ENCODE results near the gene ACSM2B.

DNA sequence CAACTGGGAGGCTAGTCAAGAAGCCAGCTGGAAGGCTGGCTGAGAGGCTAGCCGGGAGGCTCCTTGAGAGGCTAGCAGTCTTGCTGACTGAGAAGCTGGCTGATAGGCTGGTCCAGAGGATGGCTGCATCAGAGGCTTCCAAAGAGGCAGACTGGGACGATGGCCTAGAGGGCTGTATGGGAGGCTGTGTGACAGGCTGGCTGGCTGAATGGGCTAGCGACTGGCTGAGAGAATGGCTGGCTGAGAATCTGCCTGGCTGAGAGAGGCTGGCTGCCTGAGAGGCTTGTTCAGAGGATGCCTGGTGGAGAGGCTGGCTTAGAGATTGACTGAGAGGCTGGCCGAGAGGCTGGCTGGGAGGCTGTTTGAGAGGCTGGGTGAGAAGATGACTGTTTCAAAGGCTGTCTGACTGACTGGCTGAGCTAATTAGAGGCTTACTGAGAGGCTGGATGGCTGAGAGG is 34.8 kb upstream of the ACSM2B start:
- TF ChIP-seq, protein P1, sequence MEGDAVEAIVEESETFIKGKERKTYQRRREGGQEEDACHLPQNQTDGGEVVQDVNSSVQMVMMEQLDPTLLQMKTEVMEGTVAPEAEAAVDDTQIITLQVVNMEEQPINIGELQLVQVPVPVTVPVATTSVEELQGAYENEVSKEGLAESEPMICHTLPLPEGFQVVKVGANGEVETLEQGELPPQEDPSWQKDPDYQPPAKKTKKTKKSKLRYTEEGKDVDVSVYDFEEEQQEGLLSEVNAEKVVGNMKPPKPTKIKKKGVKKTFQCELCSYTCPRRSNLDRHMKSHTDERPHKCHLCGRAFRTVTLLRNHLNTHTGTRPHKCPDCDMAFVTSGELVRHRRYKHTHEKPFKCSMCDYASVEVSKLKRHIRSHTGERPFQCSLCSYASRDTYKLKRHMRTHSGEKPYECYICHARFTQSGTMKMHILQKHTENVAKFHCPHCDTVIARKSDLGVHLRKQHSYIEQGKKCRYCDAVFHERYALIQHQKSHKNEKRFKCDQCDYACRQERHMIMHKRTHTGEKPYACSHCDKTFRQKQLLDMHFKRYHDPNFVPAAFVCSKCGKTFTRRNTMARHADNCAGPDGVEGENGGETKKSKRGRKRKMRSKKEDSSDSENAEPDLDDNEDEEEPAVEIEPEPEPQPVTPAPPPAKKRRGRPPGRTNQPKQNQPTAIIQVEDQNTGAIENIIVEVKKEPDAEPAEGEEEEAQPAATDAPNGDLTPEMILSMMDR (conservative IDR thresholded peaks at IDR 0.05; ENCODE audit: low read depth, low read length) = no peak
- no peak for TF ChIP-seq RFX5 (IDR thresholded peaks at IDR 0.05; ENCODE audit: low read depth, low read length)
- no peak for TF ChIP-seq POLR2A (IDR thresholded peaks at IDR 0.05; ENCODE audit: low read depth, low read length)
- TF ChIP-seq RAD21 (IDR thresholded peaks at IDR 0.05; ENCODE audit: low read length) = no peak
- TF ChIP-seq, protein P2, sequence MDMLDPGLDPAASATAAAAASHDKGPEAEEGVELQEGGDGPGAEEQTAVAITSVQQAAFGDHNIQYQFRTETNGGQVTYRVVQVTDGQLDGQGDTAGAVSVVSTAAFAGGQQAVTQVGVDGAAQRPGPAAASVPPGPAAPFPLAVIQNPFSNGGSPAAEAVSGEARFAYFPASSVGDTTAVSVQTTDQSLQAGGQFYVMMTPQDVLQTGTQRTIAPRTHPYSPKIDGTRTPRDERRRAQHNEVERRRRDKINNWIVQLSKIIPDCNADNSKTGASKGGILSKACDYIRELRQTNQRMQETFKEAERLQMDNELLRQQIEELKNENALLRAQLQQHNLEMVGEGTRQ (IDR thresholded peaks at IDR 0.05; ENCODE audit: low read depth, low read length) = no peak
- TF ChIP-seq MXI1 (IDR thresholded peaks at IDR 0.05; ENCODE audit: borderline replicate concordance, low read depth, low read length) = no peak
- no peak for TF ChIP-seq MAFK (IDR thresholded peaks at IDR 0.05; ENCODE audit: low read depth, low read length)
- TF ChIP-seq CEBPB (IDR thresholded peaks at IDR 0.05; ENCODE audit: low read depth, low read length) = no peak
- no peak for TF ChIP-seq CHD1 (IDR thresholded peaks at IDR 0.05; ENCODE audit: low read depth, low read length)
